Urinary bladder (tissue), 4 donors: ENCODE measurements around the gene THOC5. TPM values are rescaled to one million over a fixed set of nuclear protein-coding genes. Genes with fewer than 3 reads are reported as not detected.

Source experiments
- DNase-seq: peaks from one replicate; pipeline ENCODE4 v3.0.0-alpha.2; 2015; ENCODE audit errors: extremely low spot score
- H3K27ac ChIP-seq: one replicate; pipeline ENCODE4 v1.5.1; 2013; ENCODE audit warnings: low read depth, mild to moderate bottlenecking, moderate library complexity
- H3K36me3 ChIP-seq: one replicate; pipeline ENCODE4 v1.6.1; 2013; ENCODE audit warnings: mild to moderate bottlenecking, moderate library complexity; ENCODE audit not compliant: insufficient read depth
- H3K4me1 ChIP-seq: one replicate; pipeline ENCODE4 v1.6.1; 2013; ENCODE audit warnings: mild to moderate bottlenecking, moderate library complexity; ENCODE audit not compliant: insufficient read depth
- H3K4me3 ChIP-seq: one replicate; pipeline ENCODE4 v1.5.1; 2013; ENCODE audit warnings: low read depth, low read length
- WGBS: extraction: QIAGEN DNeasy Blood & Tissue Kit; methylation state at CpG from one replicate; pipeline ENCODE4 v1.1.7; 2013; 5-methylcytosine and 5-hydroxymethylcytosine counted together
- polyA plus RNA-seq: library from polyadenylated mRNA; stranded (reverse); fragments of 200-250 nt; gene quantifications from one replicate; pipeline ENCODE4 v1.2.3, GENCODE V29; 2013
- total RNA-seq: library from RNA; depleted of rRNA; stranded (reverse); fragments of >200 nt; gene quantifications from one replicate; pipeline ENCODE4 v1.2.3, GENCODE V29; 2014
- donor health status: healthy with polysubstance abuse.
- donor health status: healthy.

The THOC5 gene
- total and polyA plus RNA-seq, 2 donors = 30.6 to 55.8 TPM

- H3K4me1 ChIP-seq = no peaks in the 10 kb centered on the region
- DNase-seq = no peak
- no peak overlapping the region for H3K4me3 ChIP-seq
- 85% methylated on average over 7 of the region's 7 CpGs for WGBS
- no peaks in the 10 kb centered on the region for H3K36me3 ChIP-seq
- H3K27ac ChIP-seq = no peak overlapping the region
These were observed 89.0 kb downstream of the THOC5 start for GRCh38 chr22:29464581-29464980.

- H3K36me3 ChIP-seq = no peaks in the 10 kb centered on the region
- WGBS = 81% methylated on average over 7 of the region's 7 CpGs
- no peak overlapping the region for H3K27ac ChIP-seq
These were observed 89.9 kb downstream of the THOC5 start for GRCh38 chr22:29463629-29464028.

GRCh38 chr22:29461263-29461662 lies 92.3 kb downstream of the THOC5 start:
- no peaks in the 10 kb centered on the region for H3K36me3 ChIP-seq
- H3K4me3 ChIP-seq = no peak overlapping the region
- no peak for DNase-seq
- 94% methylated on average over 5 of the region's 5 CpGs for whole genome bisulfite sequencing
- H3K27ac ChIP-seq = no peak overlapping the region
- no peaks in the 10 kb centered on the region for H3K4me1 ChIP-seq

More at GRCh38 chr22:29463629-29464028, 89.9 kb downstream of the THOC5 start:
- DNase-seq = no peak
- Histone ChIP-seq H3K4me1 (no peaks in the 10 kb centered on the region), H3K4me3 (no peak overlapping the region)

- no peak for DNase-seq
- H3K4me1 ChIP-seq = no peaks in the 10 kb centered on the region
- WGBS = 65% methylated on average over 9 of the region's 9 CpGs
- no peaks in the 10 kb centered on the region for H3K36me3 ChIP-seq
- no peak overlapping the region for H3K27ac ChIP-seq
- no peak overlapping the region for H3K4me3 ChIP-seq
These were observed 93.8 kb downstream of the THOC5 start for GRCh38 chr22:29459773-29460172.

GRCh38 chr22:29458551-29458950 lies 95.0 kb downstream of the THOC5 start:
- no peak for DNase-seq
- Histone ChIP-seq H3K4me3 (no peak overlapping the region), H3K27ac (no peak overlapping the region), H3K4me1 (no peaks in the 10 kb centered on the region), H3K36me3 (no peaks in the 10 kb centered on the region)

- H3K27ac ChIP-seq = no peak overlapping the region
- H3K36me3 ChIP-seq = no peaks in the 10 kb centered on the region
- H3K4me1 ChIP-seq = no peaks in the 10 kb centered on the region
- WGBS = 34% methylated on average over 4 of the region's 4 CpGs
- DNase-seq = no peak
- no peak overlapping the region for H3K4me3 ChIP-seq
These were observed 95.8 kb downstream of the THOC5 start for GRCh38 chr22:29457730-29458129.

GRCh38 chr22:29456211-29456671 lies 97.3 kb downstream of the THOC5 start:
- H3K27ac ChIP-seq = no peak overlapping the region
- DNase-seq = no peak
- 49% methylated on average over 9 of the region's 9 CpGs for WGBS
- no peaks in the 10 kb centered on the region for H3K36me3 ChIP-seq
- no peak overlapping the region for H3K4me3 ChIP-seq
- H3K4me1 ChIP-seq = no peaks in the 10 kb centered on the region

Other genes with a start within 250 kb of the THOC5 start
- gene GAS2L1, start 247.1 kb downstream of the THOC5 start, total RNA-seq = 4.8 TPM
- gene GAS2L1, start 247.1 kb downstream of the THOC5 start, polyA plus RNA-seq = 33.7 TPM
- gene RASL10A, start 238.1 kb downstream of the THOC5 start, total RNA-seq = 0.58 TPM
- gene RASL10A, start 238.1 kb downstream of the THOC5 start, polyA plus RNA-seq = 2.0 TPM
- 41.9 TPM for gene AP1B1, start 165.2 kb downstream of the THOC5 start, total RNA-seq
- 40.0 TPM for gene AP1B1, start 165.2 kb downstream of the THOC5 start, polyA plus RNA-seq
- not detected for gene RFPL1, start 115.2 kb downstream of the THOC5 start, total RNA-seq
- gene RFPL1, start 115.2 kb downstream of the THOC5 start, polyA plus RNA-seq = not detected
- gene NEFH, start 73.5 kb downstream of the THOC5 start, total RNA-seq = 0.90 TPM
- gene NEFH, start 73.5 kb downstream of the THOC5 start, polyA plus RNA-seq = 1.1 TPM
- 24.2 TPM for gene NIPSNAP1, start 27.4 kb upstream of the THOC5 start, total RNA-seq
- gene NIPSNAP1, start 27.4 kb upstream of the THOC5 start, polyA plus RNA-seq = 21.7 TPM
- gene NF2, start 49.9 kb upstream of the THOC5 start, total RNA-seq = 28.9 TPM
- 10.2 TPM for gene NF2, start 49.9 kb upstream of the THOC5 start, polyA plus RNA-seq
- gene CABP7, start 166.2 kb upstream of the THOC5 start, total RNA-seq = 0.11 TPM
- gene CABP7, start 166.2 kb upstream of the THOC5 start, polyA plus RNA-seq = 0.05 TPM
- 14.1 TPM for gene ZMAT5, start 213.2 kb upstream of the THOC5 start, total RNA-seq
- 27.8 TPM for gene ZMAT5, start 213.2 kb upstream of the THOC5 start, polyA plus RNA-seq
- gene UQCR10, start 213.6 kb upstream of the THOC5 start, total RNA-seq = 59.6 TPM
- gene UQCR10, start 213.6 kb upstream of the THOC5 start, polyA plus RNA-seq = 155 TPM